Breast epithelium (tissue), 4 donors: ENCODE measurements around the gene BBX. TPM values are rescaled to one million over a fixed set of nuclear protein-coding genes. Genes with fewer than 3 reads are reported as not detected.

ENCODE experiments used
- DNase-seq, 2 donors: peaks; one replicate each; pipeline ENCODE4 v3.0.0-alpha.2; 2019; ENCODE audit warnings: low spot score in 2 of 2
- H3K27ac ChIP-seq, 2 donors: fragments of 200-600 bp; sonication (generic) in 1 of 2; one replicate each; pipeline ENCODE4 v1.5.1; 2016 to 2019; ENCODE audit warnings: mild to moderate bottlenecking in 1 of 2
- H3K27me3 ChIP-seq, 2 donors: fragments of 200-600 bp; sonication (generic) in 1 of 2; one replicate each; pipeline versions ENCODE4 v1.5.1 to v1.6.0; 2017 to 2019; ENCODE audit warnings: control low read depth in 1 of 2, mild to moderate bottlenecking in 1 of 2
- H3K36me3 ChIP-seq: fragments of 200-600 bp; one replicate; pipeline ENCODE4 v1.5.1; 2019
- H3K4me1 ChIP-seq, 2 donors: fragments of 200-600 bp; sonication (generic); one replicate each; pipeline ENCODE4 v1.5.1; 2016 to 2019; ENCODE audit warnings: control low read depth in 1 of 2
- H3K4me3 ChIP-seq, 3 donors: fragments of 200-600 bp; sonication (generic); 1 replicate in 2 of 3; 2 replicates in 1 of 3; pipeline ENCODE4 v1.5.1; 2016 to 2019; ENCODE audit warnings: mild to moderate bottlenecking in 3 of 3, moderate library complexity in 2 of 3
- H3K9me3 ChIP-seq, 2 donors: fragments of 200-600 bp; sonication (generic) in 1 of 2; one replicate each; pipeline ENCODE4 v1.5.1; 2016 to 2019; ENCODE audit warnings: control low read depth in 1 of 2
- CTCF ChIP-seq, 3 donors: fragments of 450-650 bp; IDR thresholded peaks; one replicate each; pipeline ENCODE4 v1.5.1; 2016 to 2017; ENCODE audit warnings: antibody characterized with exemption in 3 of 3, mild to moderate bottlenecking in 3 of 3, moderate library complexity in 3 of 3
- POLR2A ChIP-seq: fragments of 450-650 bp; IDR thresholded peaks from one replicate; pipeline ENCODE4 v1.6.1; 2016; ENCODE audit warnings: antibody characterized with exemption, mild to moderate bottlenecking, moderate library complexity
- POLR2AphosphoS5 ChIP-seq, 3 donors: sonication (generic); formaldehyde crosslinking; IDR thresholded peaks; one replicate each; pipeline ENCODE4 v1.6.1; 2017; ENCODE audit warnings: antibody characterized with exemption in 3 of 3
- intact Hi-C: fragments of 100-400 bp; cut with DNase I; formaldehyde crosslinking; loops from one replicate; pipeline ENCODE4 v1.15.1; 2023; ENCODE audit warnings: low total_unique reads
- total RNA-seq, 3 donors: library from RNA; depleted of rRNA; stranded (reverse); fragments of >200 nt; gene quantifications; one replicate each; pipeline ENCODE4 v1.1.0, GENCODE V29; 2016

BBX gene
- total RNA-seq, 3 donors from 2014 or later = 59.0 to 95.9 (median 70.8) TPM

GRCh38 chr3:107611775-107612469 is 89.2 kb downstream of the BBX start:
- H3K36me3 ChIP-seq = no peaks in the 10 kb centered on the region
- intact Hi-C loops = no loop called here
- DNase-seq = no peak
- no peaks in the 10 kb centered on the region for H3K27me3 ChIP-seq
- TF ChIP-seq CTCF (IDR thresholded peaks at IDR 0.05) (no peak), POLR2A (no peak), POLR2AphosphoS5 (IDR thresholded peaks at IDR 0.05) (no peak)
- H3K4me1 ChIP-seq = no peaks in the 10 kb centered on the region
- H3K4me3 ChIP-seq = no peak overlapping the region
- no peak overlapping the region for H3K27ac ChIP-seq
- H3K9me3 ChIP-seq = peaks cover 6 to 7% of the 10 kb centered on the region in 2 donors

GRCh38 chr3:107612664-107613084 is 89.9 kb downstream of the BBX start:
- no peak overlapping the region for H3K27ac ChIP-seq
- H3K4me3 ChIP-seq = no peak overlapping the region
- no peaks in the 10 kb centered on the region for H3K27me3 ChIP-seq
- no peaks in the 10 kb centered on the region for H3K4me1 ChIP-seq
- no peak for TF ChIP-seq POLR2A
- TF ChIP-seq CTCF (IDR thresholded peaks at IDR 0.05) = no peak
- TF ChIP-seq POLR2AphosphoS5 (IDR thresholded peaks at IDR 0.05) = no peak
- H3K9me3 ChIP-seq = peaks cover 6 to 7% of the 10 kb centered on the region in 2 donors
- DNase-seq = no peak
- no peaks in the 10 kb centered on the region for H3K36me3 ChIP-seq
- intact Hi-C loops = no loop called here

- intact Hi-C loops = no loop called here
- no peaks in the 10 kb centered on the region for H3K36me3 ChIP-seq
- no peak overlapping the region for H3K27ac ChIP-seq
- no peak for DNase-seq
- TF ChIP-seq POLR2A = no peak
- no peak for TF ChIP-seq CTCF (IDR thresholded peaks at IDR 0.05)
- no peak for TF ChIP-seq POLR2AphosphoS5 (IDR thresholded peaks at IDR 0.05)
- no peaks in the 10 kb centered on the region for H3K4me1 ChIP-seq
- no peaks in the 10 kb centered on the region for H3K9me3 ChIP-seq
- H3K4me3 ChIP-seq = no peak overlapping the region
- H3K27me3 ChIP-seq = no peaks in the 10 kb centered on the region
Observed at GRCh38 chr3:107619549-107619948, 96.8 kb downstream of the BBX start.

- Histone ChIP-seq H3K27me3 (no peaks in the 10 kb centered on the region), H3K4me1 (no peaks in the 10 kb centered on the region), H3K9me3 (no peaks in the 10 kb centered on the region), H3K36me3 (no peaks in the 10 kb centered on the region), H3K4me3 (no peak overlapping the region), H3K27ac (no peak overlapping the region)
- DNase-seq = no peak
- TF ChIP-seq POLR2A = no peak
- no peak for TF ChIP-seq CTCF (IDR thresholded peaks at IDR 0.05)
- intact Hi-C loops = no loop called here
Observed at GRCh38 chr3:107620534-107620933, 97.8 kb downstream of the BBX start.

GRCh38 chr3:107621465-107621864 is 98.7 kb downstream of the BBX start:
- H3K4me3 ChIP-seq = no peak overlapping the region
- H3K27ac ChIP-seq = no peak overlapping the region
- TF ChIP-seq CTCF (IDR thresholded peaks at IDR 0.05) (no peak), POLR2AphosphoS5 (IDR thresholded peaks at IDR 0.05) (no peak), POLR2A (no peak)
- DNase-seq = no peak
- intact Hi-C loops = no loop called here
- H3K27me3 ChIP-seq = no peaks in the 10 kb centered on the region
- no peaks in the 10 kb centered on the region for H3K36me3 ChIP-seq
- H3K9me3 ChIP-seq = no peaks in the 10 kb centered on the region
- no peaks in the 10 kb centered on the region for H3K4me1 ChIP-seq
